GM21717 (cell line): ENCODE measurements around the gene CRACR2B.

ENCODE experiments used
- ATAC-seq: cut with Tn5 transposase; IDR thresholded peaks from one replicate; pipeline ENCODE4 v1.9.1; 2021; ENCODE audit warnings: mild to moderate bottlenecking, moderate library complexity; ENCODE audit not compliant: unreplicated experiment

CRACR2B gene

GRCh38 chr11:827897-828192 is at the start of gene CRACR2B:
Gene CRACR2B (plus strand): TSS chr11:827919. CDS start chr11:828608, 689 bp downstream.
- no peak for ATAC-seq

- ATAC-seq, result no peak
Measured at GRCh38 chr11:778976-779954, 48.5 kb upstream of the CRACR2B start.

- no peak for ATAC-seq
Measured at GRCh38 chr11:779955-780532, 47.7 kb upstream of the CRACR2B start.

GRCh38 chr11:782264-783174 is 45.2 kb upstream of the CRACR2B start:
- ATAC-seq, result no peak

- no peak for ATAC-seq
Measured at GRCh38 chr11:783581-784015, 44.1 kb upstream of the CRACR2B start.

GRCh38 chr11:786235-787083 is 41.3 kb upstream of the CRACR2B start:
- no peak for ATAC-seq

- ATAC-seq, result no peak
Measured at GRCh38 chr11:787084-787675, 40.5 kb upstream of the CRACR2B start.

GRCh38 chr11:788009-788640 is 39.6 kb upstream of the CRACR2B start:
- no peak for ATAC-seq

GRCh38 chr11:788953-789940 is 38.5 kb upstream of the CRACR2B start:
- no peak for ATAC-seq

GRCh38 chr11:789943-790342 is 37.8 kb upstream of the CRACR2B start, which contains the start of gene CEND1:
Gene CEND1 (minus strand): TSS chr11:790090. CDS start chr11:788576, 1,514 bp downstream.
- no peak for ATAC-seq

- no peak for ATAC-seq
Measured at GRCh38 chr11:790721-791564, 36.8 kb upstream of the CRACR2B start.

GRCh38 chr11:791658-792534 is 35.8 kb upstream of the CRACR2B start:
- no peak for ATAC-seq

- no peak for ATAC-seq
Measured at GRCh38 chr11:792535-792821, 35.2 kb upstream of the CRACR2B start.

- no peak for ATAC-seq
Measured at GRCh38 chr11:792873-793272, 34.8 kb upstream of the CRACR2B start.

- no peak for ATAC-seq
Measured at GRCh38 chr11:793556-793955, 34.2 kb upstream of the CRACR2B start.

- ATAC-seq, result no peak
Measured at GRCh38 chr11:794013-794765, 33.5 kb upstream of the CRACR2B start.
